ENCODE data around the gene SLC9A7.
A peak's percentile ranks its signal among the peaks of the same experiment; 100 is the strongest.

The SLC9A7 gene

GRCh38 chrX:46758956-46759644 lies at the start of gene SLC9A7:
SLC9A7 (minus strand) TSS chrX:46759118; CDS start chrX:46759029, 89 bp downstream.
- DNase-seq (ENCODE audit: extremely low read depth, low read depth), result no peak
- TF ChIP-seq CTCF (IDR thresholded peaks at IDR 0.05; ENCODE audit: low read depth, low read length), result peak; percentile 75

- no peak for DNase-seq (ENCODE audit: extremely low read depth, low read depth)
- TF ChIP-seq CTCF (IDR thresholded peaks at IDR 0.05; ENCODE audit: low read depth, low read length), result no peak
These were observed 46.4 kb upstream of the SLC9A7 start for GRCh38 chrX:46805270-46805669.

- TF ChIP-seq CTCF (IDR thresholded peaks at IDR 0.05; ENCODE audit: low read depth, low read length), result peak; percentile 15
- no peak for DNase-seq (ENCODE audit: extremely low read depth, low read depth)
These were observed 44.2 kb upstream of the SLC9A7 start for GRCh38 chrX:46803140-46803539.

- peak; percentile 84 for TF ChIP-seq CTCF (IDR thresholded peaks at IDR 0.05; ENCODE audit: low read depth, low read length)
- peak; percentile 42 for DNase-seq (ENCODE audit: extremely low read depth, low read depth)
These were observed 37.8 kb upstream of the SLC9A7 start for GRCh38 chrX:46796574-46797191.

GRCh38 chrX:46793386-46794143 lies 34.6 kb upstream of the SLC9A7 start:
- DNase-seq (ENCODE audit: extremely low read depth, low read depth), result no peak
- TF ChIP-seq CTCF (IDR thresholded peaks at IDR 0.05; ENCODE audit: low read depth, low read length), result no peak

- no peak for DNase-seq (ENCODE audit: extremely low read depth, low read depth)
- no peak for TF ChIP-seq CTCF (IDR thresholded peaks at IDR 0.05; ENCODE audit: low read depth, low read length)
These were observed 33.9 kb upstream of the SLC9A7 start for GRCh38 chrX:46792810-46793188.

Data from AG09319 (cell line).